Adrenal gland (tissue), 12 donors: ENCODE data around the gene LPAR5. TPM values are rescaled to one million over a fixed set of nuclear protein-coding genes. Genes with fewer than 3 reads are reported as not detected.

Experiments used
- DNase-seq, 7 donors: peaks; one replicate each; pipeline ENCODE4 v3.0.0-alpha.2; 2019 to 2020
- H3K27ac ChIP-seq, 5 donors: fragments of 200-600 bp; sonication (generic) in 4 of 5; 1 replicate in 3 of 5; 2 replicates in 2 of 5; pipeline versions ENCODE4 v1.5.1 to v1.8.0; 2016 to 2020; ENCODE audit warnings: mild to moderate bottlenecking in 1 of 5
- H3K27me3 ChIP-seq: fragments of 200-600 bp; 2 replicates; pipeline ENCODE4 v1.8.0; 2021
- H3K36me3 ChIP-seq, 2 donors: fragments of 200-600 bp; replicated peaks in 1 of 2; 1 replicate in 1 of 2; 2 replicates in 1 of 2; pipeline versions ENCODE4 v1.5.1 to v1.8.0; 2018 to 2022
- H3K4me1 ChIP-seq, 2 donors: fragments of 200-600 bp; replicated peaks in 1 of 2; 1 replicate in 1 of 2; 2 replicates in 1 of 2; pipeline versions ENCODE4 v1.5.1 to v1.8.0; 2018 to 2021
- H3K4me3 ChIP-seq, 4 donors: fragments of 200-600 bp; sonication (generic) in 3 of 4; one replicate each; pipeline ENCODE4 v1.5.1; 2016 to 2018
- H3K9me3 ChIP-seq, 3 donors: fragments of 200-600 bp; sonication (generic) in 1 of 3; replicated peaks in 1 of 3; 1 replicate in 2 of 3; 2 replicates in 1 of 3; pipeline versions ENCODE4 v1.5.1 to v1.8.0; 2016 to 2021
- POLR2A ChIP-seq, 2 donors: fragments of 450-650 bp; IDR thresholded peaks; one replicate each; pipeline ENCODE4 v1.6.1; 2017; ENCODE audit warnings: antibody characterized with exemption in 2 of 2, mild to moderate bottlenecking in 2 of 2, moderate library complexity in 1 of 2
- WGBS, 4 donors: extraction: QIAGEN DNeasy Blood & Tissue Kit in 2 of 4; methylation state at CpG; one replicate each; pipeline versions ENCODE4 v1.1.5 to v1.1.7; 2013 to 2017; 5-methylcytosine and 5-hydroxymethylcytosine counted together
- intact Hi-C, 2 donors: fragments of 100-400 bp; cut with DNase I; formaldehyde crosslinking; loops; one replicate each; pipeline versions ENCODE4 v1.14.1 to v1.15.0; 2022 to 2023
- polyA plus RNA-seq, 3 donors: library from polyadenylated mRNA; stranded (reverse); fragments of 200-250 nt in 2 of 3; fragments of 350-450 nt in 1 of 3; fragmentation: Illumina TruSeq in 1 of 3; extraction: RNeasy Lipid Tissue Mini Kit (QIAGEN cat#74804) in 1 of 3; gene quantifications; one replicate each; pipeline ENCODE4 v1.2.3, GENCODE V29; 2013 to 2014
- total RNA-seq, 9 donors: library from RNA; depleted of rRNA in 4 of 9; stranded (reverse); fragments of >200 nt in 4 of 9; fragments of 120-200 nt in 1 of 9; fragmentation: NEBNext Ultra II Directional in 1 of 9; extraction: Animal tissue kit (Norgen Biotek cat#: 25700) in 1 of 9; gene quantifications; one replicate each; pipeline versions ENCODE4 v1.1.0 to v1.2.4, GENCODE V29; 2013 to 2023
- TF ChIP-seq, protein P1 (sequence below), 6 experiments: fragments of 450-650 bp in 4 of 6; fragments of 200-600 bp in 2 of 6; sonication (generic) in 1 of 6; IDR thresholded peaks; 1 replicate in 5 of 6; 2 replicates in 1 of 6; pipeline versions ENCODE4 v1.5.1 to v1.8.0; 2016 to 2021; ENCODE audit warnings: antibody characterized with exemption in 6 of 6, mild to moderate bottlenecking in 2 of 6, moderate library complexity in 1 of 6
- donor health status: healthy with polysubstance abuse.
- donor health status: Bipolar disorder and iron deficiency.
- donor health status: DM: yes; HTN: yes; CAD: no.
- donor health status: DM: no; HTN: no; CAD: no.
- donor health status: DM: no; HTN: no; CAD: no.
- donor health status: DM: yes; HTN: yes; CAD: no.

The LPAR5 gene
- total and polyA plus RNA-seq, 12 donors = 0.28 to 11.6 (median 4.7) TPM

- Histone ChIP-seq H3K4me3 (no peak overlapping the region), H3K27ac (no peak overlapping the region), H3K9me3 (no peaks in the 10 kb centered on the region), H3K4me1 (no peaks in the 10 kb centered on the region), H3K27me3 (no peaks in the 10 kb centered on the region), H3K36me3 (peaks cover 0 to 71% of the 10 kb centered on the region in 2 donors)
- no peak for DNase-seq
- intact Hi-C loops = loop anchor here in 1 of 2 donors (10.0 kb wide), 1 partner anchor 53 kb away; no protein-coding TSS in a partner anchor
- WGBS, 4 donors = 79 to 85% (median 83%) methylated on average over 8 of the region's 8 CpGs
- TF ChIP-seq POLR2A (IDR thresholded peaks at IDR 0.05) = no peak
Observed at GRCh38 chr12:6667559-6668210, 31.9 kb upstream of the LPAR5 start.

DNA sequence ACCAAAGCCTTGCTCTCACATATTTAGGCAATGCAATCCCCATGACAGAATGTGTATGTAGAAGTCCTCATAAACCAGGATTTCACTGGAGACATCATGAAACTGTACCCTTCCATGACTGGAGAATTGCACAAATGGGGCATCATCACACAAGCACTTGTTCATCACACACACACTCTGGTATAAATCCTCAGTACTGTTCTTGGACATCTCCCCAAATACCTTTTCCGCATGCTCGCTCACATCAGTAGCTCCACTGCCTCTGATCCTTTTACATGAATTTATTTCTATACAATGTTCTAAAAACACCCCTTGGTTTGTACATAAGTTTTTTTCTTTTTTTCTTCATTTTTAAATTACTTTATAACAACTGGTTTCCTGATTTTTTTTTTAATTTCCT lies 30.5 kb upstream of the LPAR5 start:
- Histone ChIP-seq H3K4me1 (peaks cover 6 to 12% of the 10 kb centered on the region in 2 donors), H3K36me3 (peaks cover 0 to 56% of the 10 kb centered on the region in 2 donors), H3K27ac (no peak overlapping the region), H3K27me3 (no peaks in the 10 kb centered on the region), H3K4me3 (no peak overlapping the region), H3K9me3 (no peaks in the 10 kb centered on the region)
- TF ChIP-seq POLR2A (IDR thresholded peaks at IDR 0.05) = no peak
- TF ChIP-seq, protein P1, sequence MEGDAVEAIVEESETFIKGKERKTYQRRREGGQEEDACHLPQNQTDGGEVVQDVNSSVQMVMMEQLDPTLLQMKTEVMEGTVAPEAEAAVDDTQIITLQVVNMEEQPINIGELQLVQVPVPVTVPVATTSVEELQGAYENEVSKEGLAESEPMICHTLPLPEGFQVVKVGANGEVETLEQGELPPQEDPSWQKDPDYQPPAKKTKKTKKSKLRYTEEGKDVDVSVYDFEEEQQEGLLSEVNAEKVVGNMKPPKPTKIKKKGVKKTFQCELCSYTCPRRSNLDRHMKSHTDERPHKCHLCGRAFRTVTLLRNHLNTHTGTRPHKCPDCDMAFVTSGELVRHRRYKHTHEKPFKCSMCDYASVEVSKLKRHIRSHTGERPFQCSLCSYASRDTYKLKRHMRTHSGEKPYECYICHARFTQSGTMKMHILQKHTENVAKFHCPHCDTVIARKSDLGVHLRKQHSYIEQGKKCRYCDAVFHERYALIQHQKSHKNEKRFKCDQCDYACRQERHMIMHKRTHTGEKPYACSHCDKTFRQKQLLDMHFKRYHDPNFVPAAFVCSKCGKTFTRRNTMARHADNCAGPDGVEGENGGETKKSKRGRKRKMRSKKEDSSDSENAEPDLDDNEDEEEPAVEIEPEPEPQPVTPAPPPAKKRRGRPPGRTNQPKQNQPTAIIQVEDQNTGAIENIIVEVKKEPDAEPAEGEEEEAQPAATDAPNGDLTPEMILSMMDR (IDR thresholded peaks at IDR 0.05) = no peak
- intact Hi-C loops = loop anchor here in 1 of 2 donors (10.0 kb wide), 1 partner anchor 51 kb away; no protein-coding TSS in a partner anchor
- 93 to 100% (median 97%) methylated on average over 2 of the region's 2 CpGs for WGBS, 4 donors
- DNase-seq = no peak

GRCh38 chr12:6664902-6665301 lies 29.1 kb upstream of the LPAR5 start:
- Histone ChIP-seq H3K9me3 (no peaks in the 10 kb centered on the region), H3K4me3 (no peak overlapping the region), H3K27me3 (no peaks in the 10 kb centered on the region), H3K36me3 (peaks cover 0 to 43% of the 10 kb centered on the region in 2 donors), H3K4me1 (peaks cover 6 to 12% of the 10 kb centered on the region in 2 donors), H3K27ac (no peak overlapping the region)
- no peak for TF ChIP-seq POLR2A (IDR thresholded peaks at IDR 0.05)
- TF ChIP-seq, protein P1 (IDR thresholded peaks at IDR 0.05) = no peak
- WGBS, 4 donors = 68 to 74% (median 71%) methylated on average over 1 to 2 of the region's 2 CpGs
- no peak for DNase-seq
- intact Hi-C loops = loop anchor here in 1 of 2 donors (5.0 to 10.0 kb wide), 2 partner anchors 32 to 50 kb away; no protein-coding TSS in a partner anchor

DNA sequence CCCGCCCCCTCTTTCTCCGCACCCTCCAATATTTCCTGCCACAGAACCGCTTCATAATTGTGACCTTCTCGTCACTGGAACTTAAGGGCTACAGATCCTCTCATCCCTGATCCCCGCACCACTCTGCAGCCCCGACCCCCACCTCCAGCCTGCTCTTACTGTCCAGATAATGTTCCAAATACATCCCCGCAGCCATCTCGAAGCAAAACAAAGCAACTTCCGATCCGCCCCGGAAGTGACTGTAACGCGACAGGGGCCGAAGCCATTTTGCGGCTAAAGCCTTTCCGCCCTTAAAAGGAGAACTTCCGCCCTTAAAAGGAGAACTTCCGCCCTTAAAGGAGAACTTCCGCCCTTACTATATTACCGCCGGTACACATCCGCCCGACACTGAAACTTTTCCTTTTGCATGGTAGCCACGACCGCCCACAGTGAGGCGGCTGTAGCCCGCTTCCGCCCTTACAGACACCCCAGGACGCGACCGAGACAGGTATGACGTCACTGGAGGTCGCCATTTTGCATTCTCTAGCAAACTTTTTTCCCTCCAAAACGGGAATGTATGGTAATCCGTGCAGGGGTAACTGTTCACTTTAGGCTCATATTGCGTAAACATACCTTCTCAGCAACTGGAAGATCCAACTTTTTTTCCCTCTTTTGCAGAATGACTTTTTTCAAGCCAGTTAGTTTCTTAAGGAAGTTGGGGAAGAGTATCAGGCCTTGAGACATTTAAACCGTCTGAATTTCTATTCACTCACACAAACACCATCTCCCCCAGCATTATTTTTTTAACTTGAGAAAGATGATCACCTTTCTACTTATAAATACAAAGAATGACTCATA lies 27.4 kb upstream of the LPAR5 start, which contains the start of gene ING4:
Gene ING4, minus strand, starts transcription at position 214 of the 837 bp plus-strand sequence. Its CDS starts 18 bp downstream, at position 196.
- peaks cover 0 to 25% of the 10 kb centered on the region in 2 donors for H3K36me3 ChIP-seq
- H3K9me3 ChIP-seq = no peaks in the 10 kb centered on the region
- intact Hi-C loops = loop anchor here in 1 of 2 donors (5.0 to 10.0 kb wide), 2 partner anchors 34 to 48 kb away; no protein-coding TSS in a partner anchor
- no peaks in the 10 kb centered on the region for H3K27me3 ChIP-seq
- H3K4me1 ChIP-seq = peaks cover 6 to 12% of the 10 kb centered on the region in 2 donors
- H3K4me3 ChIP-seq = peak within 1 kb of the TSS in 3 of 4 donors; percentile 58 to 77 (median 60)
- H3K27ac ChIP-seq = peak within 1 kb of the TSS; percentile 31 to 76 (median 53)
- peak; percentile 96 to 100 (median 99) for DNase-seq
- 2 to 3% (median 2%) methylated on average over 28 to 37 of the region's 37 CpGs for WGBS, 4 donors
- TF ChIP-seq, protein P1 (IDR thresholded peaks at IDR 0.05) = peak in 1 of 6 experiments; percentile 3
- TF ChIP-seq POLR2A (IDR thresholded peaks at IDR 0.05) = peak in 1 of 2 donors; percentile 40
